Body of pancreas (tissue), 4 donors: Measurements from ENCODE around the gene MEF2B. TPM values are rescaled to one million over a fixed set of nuclear protein-coding genes. Genes with fewer than 3 reads are reported as not detected.

ENCODE experiments used
- ATAC-seq: fragments of 150-250 bp; one replicate; pipeline ENCODE4 v1.9.1; 2016
- DNase-seq, 4 donors: peaks; one replicate each; pipeline ENCODE4 v3.0.0-alpha.2; 2019
- H3K27ac ChIP-seq, 4 donors: fragments of 200-600 bp; sonication (generic); 1 replicate in 3 of 4; 2 replicates in 1 of 4; pipeline versions ENCODE4 v1.5.1 to v1.6.1; 2016 to 2019; ENCODE audit warnings: mild to moderate bottlenecking in 1 of 4, mixed read lengths in 1 of 4, moderate library complexity in 1 of 4
- H3K27me3 ChIP-seq, 2 donors: fragments of 200-600 bp; sonication (generic); one replicate each; pipeline ENCODE4 v1.6.0; 2016; ENCODE audit warnings: mild to moderate bottlenecking in 1 of 2
- H3K36me3 ChIP-seq, 2 donors: fragments of 200-600 bp; sonication (generic); replicated peaks in 1 of 2; 2 replicates each; pipeline ENCODE4 v1.5.1; 2016; ENCODE audit warnings: low read depth in 2 of 2; ENCODE audit not compliant: insufficient read depth in 1 of 2
- H3K4me1 ChIP-seq: fragments of 200-600 bp; sonication (generic); one replicate; pipeline ENCODE4 v1.6.0; 2016
- H3K4me3 ChIP-seq, 2 donors: fragments of 200-600 bp; sonication (generic); 1 replicate in 1 of 2; 2 replicates in 1 of 2; pipeline ENCODE4 v1.5.1; 2016 to 2019
- H3K9me3 ChIP-seq, 3 donors: fragments of 200-600 bp; sonication (generic); 1 replicate in 2 of 3; 2 replicates in 1 of 3; pipeline ENCODE4 v1.5.1; 2016
- POLR2A ChIP-seq, 3 donors: fragments of 450-650 bp; IDR thresholded peaks; one replicate each; pipeline ENCODE4 v1.6.1; 2016; ENCODE audit warnings: antibody characterized with exemption in 3 of 3, mild to moderate bottlenecking in 2 of 3
- WGBS, 2 donors: methylation state at CpG; one replicate each; pipeline ENCODE4 v1.1.5; 2017; 5-methylcytosine and 5-hydroxymethylcytosine counted together
- intact Hi-C: fragments of 100-400 bp; cut with DNase I; formaldehyde crosslinking; loops from one replicate; pipeline ENCODE4 v1.15.1; 2023
- total RNA-seq, 2 donors: library from RNA; depleted of rRNA; stranded (reverse); fragments of >200 nt; gene quantifications; one replicate each; pipeline ENCODE4 v1.1.0, GENCODE V29; 2016
- TF ChIP-seq, protein P1 (sequence below), 7 experiments: fragments of 450-650 bp in 4 of 7; fragments of 200-600 bp in 3 of 7; sonication (generic) in 3 of 7; IDR thresholded peaks; one replicate each; pipeline ENCODE4 v1.5.1; 2016 to 2019; ENCODE audit warnings: antibody characterized with exemption in 7 of 7

MEF2B gene
- total RNA-seq, 2 donors from 2014 or later: not detected

DNA sequence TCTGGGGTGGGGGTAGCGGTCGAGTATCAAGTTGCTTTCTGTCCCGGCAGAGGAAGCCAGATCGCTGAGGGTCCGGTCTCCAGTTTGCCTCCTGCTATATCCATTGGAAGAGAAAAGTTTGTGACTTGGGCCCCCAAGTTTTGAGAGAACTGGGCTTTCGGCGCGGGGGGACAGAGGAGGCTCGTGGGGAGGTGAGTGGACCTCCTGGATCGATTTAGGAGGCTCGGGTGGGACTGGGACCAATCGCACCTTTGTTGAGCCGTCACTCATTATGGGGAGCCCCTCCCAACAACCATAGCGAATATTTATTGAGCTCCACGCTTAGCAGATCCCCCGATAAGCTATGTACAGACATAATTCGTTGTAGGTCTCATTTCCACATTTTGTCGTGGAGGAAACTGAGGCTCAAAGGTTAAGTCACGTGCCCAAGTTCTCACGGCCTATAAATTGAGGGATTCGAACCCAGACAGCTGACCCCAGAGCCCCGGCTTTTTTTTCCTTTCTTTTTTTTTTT is 22.9 kb upstream of the MEF2B start:
- ATAC-seq (no peak), DNase-seq (no peak)
- H3K27ac ChIP-seq: peak overlapping the region; percentile 47 to 99 (median 98)
- WGBS, 2 donors: 1% methylated on average over 14 to 22 of the region's 22 CpGs
- TF ChIP-seq, protein P1, sequence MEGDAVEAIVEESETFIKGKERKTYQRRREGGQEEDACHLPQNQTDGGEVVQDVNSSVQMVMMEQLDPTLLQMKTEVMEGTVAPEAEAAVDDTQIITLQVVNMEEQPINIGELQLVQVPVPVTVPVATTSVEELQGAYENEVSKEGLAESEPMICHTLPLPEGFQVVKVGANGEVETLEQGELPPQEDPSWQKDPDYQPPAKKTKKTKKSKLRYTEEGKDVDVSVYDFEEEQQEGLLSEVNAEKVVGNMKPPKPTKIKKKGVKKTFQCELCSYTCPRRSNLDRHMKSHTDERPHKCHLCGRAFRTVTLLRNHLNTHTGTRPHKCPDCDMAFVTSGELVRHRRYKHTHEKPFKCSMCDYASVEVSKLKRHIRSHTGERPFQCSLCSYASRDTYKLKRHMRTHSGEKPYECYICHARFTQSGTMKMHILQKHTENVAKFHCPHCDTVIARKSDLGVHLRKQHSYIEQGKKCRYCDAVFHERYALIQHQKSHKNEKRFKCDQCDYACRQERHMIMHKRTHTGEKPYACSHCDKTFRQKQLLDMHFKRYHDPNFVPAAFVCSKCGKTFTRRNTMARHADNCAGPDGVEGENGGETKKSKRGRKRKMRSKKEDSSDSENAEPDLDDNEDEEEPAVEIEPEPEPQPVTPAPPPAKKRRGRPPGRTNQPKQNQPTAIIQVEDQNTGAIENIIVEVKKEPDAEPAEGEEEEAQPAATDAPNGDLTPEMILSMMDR (IDR thresholded peaks at IDR 0.05): no peak
- no peak for TF ChIP-seq POLR2A (IDR thresholded peaks at IDR 0.05)
- H3K4me3 ChIP-seq: peak overlapping the region; percentile 30 to 37
- H3K9me3 ChIP-seq: no peaks in the 10 kb centered on the region
- no peaks in the 10 kb centered on the region for H3K27me3 ChIP-seq
- no peaks in the 10 kb centered on the region for H3K36me3 ChIP-seq
- peaks cover 39% of the 10 kb centered on the region for H3K4me1 ChIP-seq
- intact Hi-C loops: no loop called here

DNA sequence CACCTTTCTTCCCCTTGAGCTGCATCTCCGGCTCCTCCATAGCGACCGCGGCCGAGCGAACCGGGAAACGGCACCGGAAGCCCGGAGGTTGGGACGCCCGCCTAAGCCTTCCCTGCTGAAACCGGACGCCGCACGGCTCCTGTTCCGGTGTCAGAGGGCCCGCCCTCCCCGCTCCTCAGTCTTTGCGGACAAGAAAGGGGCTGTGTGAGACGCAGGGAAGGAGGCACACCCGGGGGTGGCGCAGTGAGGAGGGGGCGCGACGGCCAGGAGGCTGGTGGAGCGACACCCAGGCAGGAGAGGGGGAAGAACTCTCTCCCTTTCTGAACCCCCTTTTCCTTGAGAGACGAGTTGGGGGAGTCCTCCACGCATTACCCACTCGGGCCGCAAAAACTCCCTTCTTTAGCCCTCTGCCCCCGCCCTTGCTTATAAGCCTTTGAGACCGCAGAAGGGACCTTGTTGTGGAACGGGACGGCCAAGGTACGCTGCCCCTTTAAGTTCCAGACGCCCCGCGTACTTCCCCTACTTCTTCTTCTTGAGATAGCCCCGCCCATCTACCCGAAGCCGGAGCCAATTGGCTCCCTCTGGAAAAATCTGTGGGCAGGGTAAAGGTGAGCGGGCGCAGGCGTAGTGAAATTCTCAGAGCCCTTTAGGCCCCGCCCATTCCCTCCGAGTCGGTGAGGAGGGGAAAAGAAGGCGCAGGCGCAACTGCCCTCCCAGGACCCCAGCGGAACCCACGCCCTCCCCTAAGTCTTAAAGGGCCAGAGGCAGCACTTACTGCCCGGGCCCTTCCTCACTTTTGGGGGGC is 22.2 kb upstream of the MEF2B start, which contains the start of the genes BORCS8 and RFXANK:
Gene BORCS8, minus strand, starts transcription at position 75 of the 805 bp plus-strand sequence. Its CDS starts 35 bp downstream, at position 40.
Gene RFXANK, plus strand, starts transcription at position 181 of the 805 bp plus-strand sequence. CDS start 1,689 bp downstream, outside the sequence.
- peak in 2 of 3 donors; percentile 64 to 74 for TF ChIP-seq POLR2A (IDR thresholded peaks at IDR 0.05)
- TF ChIP-seq, protein P1 (IDR thresholded peaks at IDR 0.05): peak in 1 of 7 experiments; percentile 14
- H3K27me3 ChIP-seq: no peaks in the 10 kb centered on the region
- DNase-seq: peak; percentile 100
- peak; percentile 95 for ATAC-seq
- intact Hi-C loops: no loop called here
- no peaks in the 10 kb centered on the region for H3K36me3 ChIP-seq
- peak within 1 kb of the TSS; percentile 68 to 96 for H3K4me3 ChIP-seq
- H3K27ac ChIP-seq: peak within 1 kb of the TSS; percentile 96 to 99 (median 98)
- no peaks in the 10 kb centered on the region for H3K9me3 ChIP-seq
- 0 to 1% methylated on average over 26 to 53 of the region's 53 CpGs for WGBS, 2 donors
- peaks cover 39% of the 10 kb centered on the region for H3K4me1 ChIP-seq

DNA sequence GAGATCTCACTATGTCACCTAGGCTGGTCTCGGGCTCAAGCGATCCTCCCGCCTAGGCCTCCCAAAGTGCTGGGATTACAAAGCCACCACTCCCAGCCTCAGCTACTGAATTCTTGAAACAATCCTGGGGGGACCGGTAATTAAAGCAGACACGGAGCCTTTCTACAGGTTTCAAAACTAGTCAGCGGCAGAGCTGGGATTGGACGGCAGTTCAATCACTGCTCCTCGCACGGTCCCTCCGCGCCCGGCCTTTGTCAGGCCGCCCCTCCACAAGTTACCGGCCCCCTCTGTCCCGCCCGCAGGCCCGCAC is 21.7 kb upstream of the MEF2B start:
- Histone ChIP-seq H3K27ac (peak overlapping the region; percentile 96 to 99 (median 98)), H3K36me3 (no peaks in the 10 kb centered on the region), H3K4me1 (peaks cover 39% of the 10 kb centered on the region), H3K27me3 (no peaks in the 10 kb centered on the region), H3K4me3 (peak overlapping the region; percentile 68 to 96), H3K9me3 (no peaks in the 10 kb centered on the region)
- ATAC-seq (no peak), DNase-seq (no peak)
- intact Hi-C loops: no loop called here
- 0% methylated on average over 17 of the region's 17 CpGs; no CpG with 5 or more reads in 1 of the 2 donors for WGBS, 2 donors
- TF ChIP-seq POLR2A (IDR thresholded peaks at IDR 0.05): no peak
- TF ChIP-seq, protein P1 (IDR thresholded peaks at IDR 0.05): no peak

DNA sequence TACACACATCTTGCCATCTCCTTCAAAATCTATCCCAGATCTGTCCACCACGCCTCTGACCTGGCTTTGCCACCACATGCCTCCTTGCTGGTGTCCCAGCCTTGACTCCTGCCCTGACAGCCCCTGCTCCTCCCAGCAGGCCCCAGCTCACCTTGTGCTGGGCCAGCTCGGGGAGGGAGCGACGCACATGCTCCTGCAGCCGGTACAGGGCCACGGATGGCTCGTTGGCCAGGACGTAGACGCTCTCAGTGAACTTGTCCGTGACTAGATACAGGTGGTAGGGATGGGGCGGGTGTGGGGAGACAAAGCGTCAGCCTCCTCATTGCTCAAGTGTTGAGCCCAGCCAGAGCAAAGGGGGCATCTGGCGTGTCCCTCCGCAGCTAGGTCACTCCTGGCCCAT is 16.7 kb upstream of the MEF2B start:
- intact Hi-C loops: no loop called here
- no peak for DNase-seq
- H3K4me1 ChIP-seq: peaks cover 23% of the 10 kb centered on the region
- H3K27ac ChIP-seq: no peak overlapping the region
- 88 to 96% methylated on average over 2 to 12 of the region's 14 CpGs for WGBS, 2 donors
- no peak overlapping the region for H3K4me3 ChIP-seq
- ATAC-seq: no peak
- H3K36me3 ChIP-seq: peaks cover 0 to 5% of the 10 kb centered on the region in 2 donors
- H3K9me3 ChIP-seq: no peaks in the 10 kb centered on the region
- no peak for TF ChIP-seq POLR2A (IDR thresholded peaks at IDR 0.05)
- TF ChIP-seq, protein P1 (IDR thresholded peaks at IDR 0.05): no peak
- no peaks in the 10 kb centered on the region for H3K27me3 ChIP-seq
